Upper lobe of right lung (tissue), 1 donor: ENCODE measurements around the gene MGLL. TPM values are rescaled to one million over a fixed set of nuclear protein-coding genes. Genes with fewer than 3 reads are reported as not detected.

Experiments used
- ATAC-seq: fragments of 200-7000 bp; cut with Tn5 transposase; one replicate; pipeline ENCODE4 v1.9.1; 2020; ENCODE audit warnings: mild to moderate bottlenecking, moderate library complexity
- DNase-seq: peaks from one replicate; pipeline ENCODE4 v3.0.0-alpha.2; 2020
- H3K27ac ChIP-seq: fragments of 200-600 bp; one replicate; pipeline ENCODE4 v1.8.0; 2022
- H3K27me3 ChIP-seq: fragments of 200-600 bp; one replicate; pipeline ENCODE4 v1.8.0; 2022; ENCODE audit warnings: mild to moderate bottlenecking
- H3K36me3 ChIP-seq: fragments of 200-600 bp; one replicate; pipeline ENCODE4 v1.8.0; 2022
- H3K4me1 ChIP-seq: fragments of 200-600 bp; one replicate; pipeline ENCODE4 v1.8.0; 2022
- H3K4me3 ChIP-seq: fragments of 200-600 bp; one replicate; pipeline ENCODE4 v1.8.0; 2022; ENCODE audit warnings: mild to moderate bottlenecking
- H3K9me3 ChIP-seq: fragments of 200-600 bp; one replicate; pipeline ENCODE4 v1.8.0; 2022
- intact Hi-C: fragments of 100-400 bp; cut with DNase I; formaldehyde crosslinking; loops from one replicate; pipeline ENCODE4 v1.11.0; 2022
- total RNA-seq: library from RNA; stranded (reverse); fragmentation: NEBNext Ultra II Directional; extraction: Animal tissue kit (Norgen Biotek cat#: 25700); gene quantifications from one replicate; pipeline ENCODE4 v1.2.1, GENCODE V29; 2021
- TF ChIP-seq, protein P1 (sequence below): fragments of 200-600 bp; IDR thresholded peaks from one replicate; pipeline ENCODE4 v1.8.0; 2022; ENCODE audit warnings: antibody characterized with exemption
- donor health status: DM: no; HTN: yes; CAD: no; lungs with severe emphysema.

The MGLL gene
- total RNA-seq, 1 donor from 2014 or later, result 194 TPM

DNA sequence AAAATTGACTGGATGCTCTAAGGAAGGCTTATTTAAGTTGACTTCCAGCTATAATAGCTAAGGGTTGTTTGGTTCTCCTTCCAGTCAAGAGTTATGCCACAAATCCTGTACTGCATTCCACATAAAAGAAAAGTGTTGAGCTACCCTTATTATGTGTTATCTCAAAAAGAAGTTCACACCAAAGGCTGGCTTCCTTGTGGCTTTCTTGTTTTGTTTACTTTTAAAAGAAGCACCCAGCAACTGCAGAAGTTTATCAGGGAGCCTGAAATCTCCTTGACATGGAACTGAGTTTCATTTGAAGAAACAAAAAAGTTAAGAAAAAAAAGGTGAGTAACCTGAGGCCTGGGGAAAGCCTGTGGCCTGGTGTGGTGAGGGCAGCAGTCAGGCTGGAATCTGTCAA lies 10.2 kb downstream of the MGLL start:
- intact Hi-C loops, result no loop called here
- no peak overlapping the region for H3K27ac ChIP-seq

GRCh38 chr3:127811717-127812116 lies 10.6 kb downstream of the MGLL start:
- peaks cover 19% of the 10 kb centered on the region for H3K4me1 ChIP-seq
- ATAC-seq, result no peak
- TF ChIP-seq, protein P1, sequence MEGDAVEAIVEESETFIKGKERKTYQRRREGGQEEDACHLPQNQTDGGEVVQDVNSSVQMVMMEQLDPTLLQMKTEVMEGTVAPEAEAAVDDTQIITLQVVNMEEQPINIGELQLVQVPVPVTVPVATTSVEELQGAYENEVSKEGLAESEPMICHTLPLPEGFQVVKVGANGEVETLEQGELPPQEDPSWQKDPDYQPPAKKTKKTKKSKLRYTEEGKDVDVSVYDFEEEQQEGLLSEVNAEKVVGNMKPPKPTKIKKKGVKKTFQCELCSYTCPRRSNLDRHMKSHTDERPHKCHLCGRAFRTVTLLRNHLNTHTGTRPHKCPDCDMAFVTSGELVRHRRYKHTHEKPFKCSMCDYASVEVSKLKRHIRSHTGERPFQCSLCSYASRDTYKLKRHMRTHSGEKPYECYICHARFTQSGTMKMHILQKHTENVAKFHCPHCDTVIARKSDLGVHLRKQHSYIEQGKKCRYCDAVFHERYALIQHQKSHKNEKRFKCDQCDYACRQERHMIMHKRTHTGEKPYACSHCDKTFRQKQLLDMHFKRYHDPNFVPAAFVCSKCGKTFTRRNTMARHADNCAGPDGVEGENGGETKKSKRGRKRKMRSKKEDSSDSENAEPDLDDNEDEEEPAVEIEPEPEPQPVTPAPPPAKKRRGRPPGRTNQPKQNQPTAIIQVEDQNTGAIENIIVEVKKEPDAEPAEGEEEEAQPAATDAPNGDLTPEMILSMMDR, result no peak
- no peak overlapping the region for H3K4me3 ChIP-seq
- no peak overlapping the region for H3K27ac ChIP-seq
- intact Hi-C loops, result no loop called here
- no peak for DNase-seq
- peaks cover 39% of the 10 kb centered on the region for H3K36me3 ChIP-seq
- no peaks in the 10 kb centered on the region for H3K9me3 ChIP-seq
- H3K27me3 ChIP-seq, result no peaks in the 10 kb centered on the region

More for the DNA sequence above, 10.2 kb downstream of the MGLL start:
- Histone ChIP-seq H3K9me3 (no peaks in the 10 kb centered on the region), H3K27me3 (no peaks in the 10 kb centered on the region), H3K4me1 (peaks cover 23% of the 10 kb centered on the region), H3K36me3 (peaks cover 39% of the 10 kb centered on the region), H3K4me3 (no peak overlapping the region)
- ATAC-seq (no peak), DNase-seq (no peak)
- TF ChIP-seq, protein P1, result no peak

GRCh38 chr3:127809611-127810010 lies 12.7 kb downstream of the MGLL start:
- no peak for ATAC-seq
- Histone ChIP-seq H3K4me3 (no peak overlapping the region), H3K36me3 (peaks cover 33% of the 10 kb centered on the region), H3K4me1 (peaks cover 6% of the 10 kb centered on the region), H3K9me3 (no peaks in the 10 kb centered on the region), H3K27ac (no peak overlapping the region), H3K27me3 (no peaks in the 10 kb centered on the region)
- intact Hi-C loops, result no loop called here
- TF ChIP-seq, protein P1, result no peak
- no peak for DNase-seq

DNA sequence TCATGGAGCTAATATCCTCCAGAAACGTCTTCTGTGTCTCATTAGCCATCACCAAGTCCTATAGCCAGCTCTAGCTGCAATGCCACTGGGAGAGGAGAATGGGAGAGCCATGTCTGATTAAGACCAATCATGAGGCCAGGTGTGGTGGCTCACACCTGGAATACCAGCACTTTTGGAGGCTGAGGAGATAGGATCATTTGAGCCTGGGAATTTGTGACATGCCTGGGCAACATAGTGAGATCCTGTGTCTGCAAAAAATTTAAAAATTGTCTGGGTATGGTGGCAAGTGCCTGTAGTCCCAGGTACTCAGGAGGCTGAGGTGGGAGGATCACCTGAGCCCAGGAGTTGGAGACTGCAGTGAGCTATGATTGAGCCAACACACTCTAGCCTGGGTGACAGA lies 13.1 kb downstream of the MGLL start:
- peaks cover 29% of the 10 kb centered on the region for H3K36me3 ChIP-seq
- DNase-seq (no peak), ATAC-seq (no peak)
- H3K27me3 ChIP-seq, result no peaks in the 10 kb centered on the region
- peaks cover 2% of the 10 kb centered on the region for H3K4me1 ChIP-seq
- H3K9me3 ChIP-seq, result no peaks in the 10 kb centered on the region
- H3K4me3 ChIP-seq, result no peak overlapping the region
- no peak overlapping the region for H3K27ac ChIP-seq
- TF ChIP-seq, protein P1, result no peak
- intact Hi-C loops, result no loop called here

GRCh38 chr3:127808197-127808596 lies 14.1 kb downstream of the MGLL start:
- no peaks in the 10 kb centered on the region for H3K9me3 ChIP-seq
- no peaks in the 10 kb centered on the region for H3K27me3 ChIP-seq
- no peak overlapping the region for H3K4me3 ChIP-seq
- ATAC-seq, result no peak
- no peak overlapping the region for H3K27ac ChIP-seq
- TF ChIP-seq, protein P1, result no peak
- intact Hi-C loops, result no loop called here
- no peaks in the 10 kb centered on the region for H3K4me1 ChIP-seq
- peaks cover 27% of the 10 kb centered on the region for H3K36me3 ChIP-seq
- no peak for DNase-seq
